Posterior cingulate gyrus (tissue), 11 donors: Measurements from ENCODE around the gene OPHN1.
A peak's percentile ranks its signal among the peaks of the same experiment; 100 is the strongest.
"Not testable (repeated sequence)": the region's sequence is repeated elsewhere in the genome, so short reads cannot be mapped to it uniquely, and the experiment has no call there.

Experiments used
- DNase-seq, 10 donors: peaks; one replicate each; pipeline versions ENCODE4 v3.0.0 to v3.0.0-alpha.2; 2020 to 2021; ENCODE audit warnings: mixed read lengths in 3 of 10
- intact Hi-C: fragments of 100-400 bp; cut with DNase I; formaldehyde crosslinking; loops from one replicate; pipeline ENCODE4 v1.15.1; 2023

Gene OPHN1

DNA sequence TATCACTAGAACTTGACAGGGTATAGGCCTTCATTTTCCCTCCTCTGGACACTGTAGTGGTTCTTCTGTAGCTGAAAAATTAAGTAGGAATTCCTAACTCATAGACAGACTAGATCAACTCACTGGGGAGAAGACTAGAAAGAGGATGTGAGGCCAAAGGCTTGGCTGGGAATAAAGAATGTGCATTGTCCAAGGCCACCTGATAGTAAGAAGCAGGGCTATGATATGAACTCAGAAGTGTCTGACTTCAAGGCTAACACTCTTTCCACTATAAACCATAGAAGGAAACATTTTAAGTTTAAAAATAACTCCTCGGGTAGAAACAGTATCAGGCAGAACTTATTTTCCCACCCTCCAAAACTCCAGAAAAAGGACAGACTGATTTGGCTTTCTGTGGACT lies 346.6 kb downstream of the OPHN1 start:
- no peak for DNase-seq
- intact Hi-C loops: no loop called here

DNA sequence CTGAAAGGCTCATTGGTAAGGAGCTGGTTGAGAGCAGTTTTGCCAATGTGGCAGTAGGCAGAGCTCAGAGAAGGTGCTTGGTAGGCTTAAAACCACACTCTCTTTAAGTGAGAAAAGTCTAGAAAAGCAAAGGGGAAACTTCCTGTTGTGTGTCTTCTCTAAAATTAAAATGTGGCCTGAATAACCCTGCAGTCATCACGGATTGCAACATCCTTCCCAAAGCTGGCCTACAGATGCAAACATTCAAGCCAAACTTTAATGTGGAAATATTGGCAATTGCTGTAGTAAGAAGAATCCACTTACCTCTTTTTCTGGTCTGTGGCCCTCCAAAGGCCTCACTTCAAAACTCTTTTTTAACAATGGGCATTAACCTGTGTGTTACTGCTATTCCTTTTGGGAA lies 348.5 kb downstream of the OPHN1 start:
- no peak for DNase-seq
- intact Hi-C loops: no loop called here

DNA sequence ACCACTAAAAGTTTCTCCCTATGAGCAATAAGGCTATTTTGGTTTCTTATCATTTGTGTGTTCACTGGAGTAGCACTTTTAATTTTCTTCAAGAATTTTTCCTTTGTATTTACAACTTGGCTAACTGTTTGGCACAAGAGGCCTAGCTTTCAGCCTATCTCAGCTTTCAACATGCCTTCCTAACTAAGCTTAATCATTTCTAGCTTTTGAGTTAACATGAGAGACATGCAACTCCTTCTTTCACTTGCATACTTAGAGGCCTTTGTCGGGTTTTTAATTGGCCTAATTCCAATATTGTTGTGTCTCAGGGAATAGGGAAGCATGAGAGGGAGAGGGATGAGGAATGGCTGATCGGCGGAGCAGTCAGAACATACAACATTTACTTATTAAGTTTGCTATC lies 349.8 kb downstream of the OPHN1 start:
- intact Hi-C loops: no loop called here
- DNase-seq: no peak

DNA sequence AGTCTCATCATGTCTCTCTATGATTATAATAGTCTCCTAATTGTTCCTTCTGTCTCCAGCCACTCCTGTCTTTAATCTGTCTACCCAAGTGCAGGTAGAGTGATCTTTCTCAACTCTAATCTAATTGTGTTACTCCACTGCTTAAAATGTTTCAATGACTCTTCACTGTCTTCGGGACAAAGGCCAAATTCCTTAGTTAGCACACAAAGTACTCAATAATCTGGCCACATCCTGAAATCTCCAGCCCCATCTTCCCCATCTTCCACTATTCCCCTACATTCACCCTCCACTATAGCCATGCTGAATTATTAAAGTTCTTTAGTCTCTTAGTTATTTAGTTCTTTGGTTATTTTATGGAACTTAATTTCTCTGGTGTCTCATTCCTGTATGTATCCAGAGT lies 353.3 kb downstream of the OPHN1 start:
- intact Hi-C loops: no loop called here
- no peak for DNase-seq

DNA sequence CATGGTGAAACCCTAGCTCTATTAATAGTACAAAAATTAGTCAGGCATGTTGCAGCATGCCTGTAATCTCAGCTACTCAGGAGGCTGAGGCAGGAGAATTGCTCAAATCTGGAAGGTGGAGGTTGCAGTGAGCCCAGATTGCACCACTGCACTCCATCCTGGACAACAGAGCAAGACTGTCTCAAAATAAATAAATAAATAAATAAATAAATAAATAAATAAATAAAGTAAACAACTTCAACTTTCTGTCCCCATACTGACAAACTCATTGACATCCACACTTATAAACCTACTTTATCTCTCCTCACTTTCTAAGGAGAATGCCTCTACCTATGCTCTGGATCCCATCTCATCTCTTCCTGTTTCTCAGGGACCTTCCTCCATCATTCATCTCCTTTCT lies 354.5 kb downstream of the OPHN1 start:
- intact Hi-C loops, DNase-seq: not testable (repeated sequence)

DNA sequence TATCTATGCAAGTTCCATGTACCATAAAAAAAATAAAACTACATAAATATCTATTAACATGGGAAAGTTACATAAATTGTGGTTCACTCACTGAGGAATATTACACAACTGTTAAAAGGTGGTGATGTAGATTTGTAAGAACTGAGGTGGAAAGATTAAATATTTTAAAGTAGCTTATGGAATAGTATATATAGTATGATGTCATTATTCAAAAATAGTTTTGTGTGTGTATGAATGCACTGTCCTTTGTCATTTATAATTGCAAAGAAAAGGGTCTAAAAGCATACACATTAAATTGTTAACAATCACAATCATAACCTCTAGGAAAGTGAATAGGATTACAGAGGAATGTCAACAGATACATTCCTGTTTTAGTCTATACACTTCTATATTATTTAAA lies 355.9 kb downstream of the OPHN1 start:
- intact Hi-C loops: no loop called here
- DNase-seq: no peak

DNA sequence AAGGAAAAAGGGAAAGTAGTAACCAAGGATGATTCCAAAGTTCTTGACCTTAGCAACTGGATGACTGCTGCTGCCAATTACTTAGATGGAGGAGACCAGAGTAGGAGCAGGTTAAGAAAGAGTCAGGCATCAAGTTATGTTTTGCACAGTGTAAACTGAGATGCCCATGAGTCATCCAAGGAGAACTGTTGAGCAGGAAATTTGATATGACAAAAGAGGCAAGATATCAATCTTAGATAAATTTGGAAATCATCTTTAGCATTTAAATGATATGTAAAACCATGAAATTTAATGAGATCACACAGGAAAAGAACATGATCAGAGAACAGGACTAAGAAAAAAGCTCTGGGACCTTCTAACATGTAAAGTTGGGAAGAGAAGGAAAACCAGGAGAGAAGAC lies 361.3 kb downstream of the OPHN1 start:
- no peak for DNase-seq
- intact Hi-C loops: no loop called here

DNA sequence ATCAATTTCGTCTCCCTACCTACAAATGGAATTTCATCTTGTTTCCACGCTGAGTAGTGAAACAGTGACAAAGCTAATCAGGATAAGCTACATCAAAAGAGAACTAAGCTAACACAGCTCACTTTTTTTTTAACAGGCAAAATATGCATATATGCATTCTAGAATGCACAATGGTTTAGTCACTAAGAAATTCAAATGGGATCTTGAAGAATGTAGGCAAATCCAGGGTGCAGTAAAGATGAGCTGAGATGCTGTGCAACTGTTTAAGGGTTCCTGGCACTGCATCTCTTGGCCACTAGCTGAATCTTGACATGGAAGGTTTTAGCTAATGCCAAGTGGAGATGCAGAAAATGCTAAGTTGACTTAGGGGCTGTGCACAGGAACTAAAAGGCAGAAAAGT lies 363.2 kb downstream of the OPHN1 start:
- DNase-seq, intact Hi-C loops: not testable (repeated sequence)

DNA sequence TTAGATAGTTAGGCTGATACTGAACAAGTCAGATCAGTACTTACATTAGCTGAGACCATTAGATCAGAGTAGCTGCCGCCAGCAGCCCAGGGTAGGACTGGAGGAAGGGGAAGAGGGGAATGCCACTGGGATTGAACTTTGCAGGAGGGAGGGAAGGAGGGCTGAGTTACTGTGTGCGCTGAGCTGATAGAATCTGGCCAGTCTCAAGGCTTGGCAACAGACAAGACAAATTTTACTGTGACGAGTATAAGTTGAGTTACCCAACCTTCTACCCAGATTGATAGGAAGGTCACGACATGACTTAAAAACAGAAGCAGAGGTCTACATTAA lies 372.1 kb downstream of the OPHN1 start:
- intact Hi-C loops: no loop called here
- DNase-seq: no peak

DNA sequence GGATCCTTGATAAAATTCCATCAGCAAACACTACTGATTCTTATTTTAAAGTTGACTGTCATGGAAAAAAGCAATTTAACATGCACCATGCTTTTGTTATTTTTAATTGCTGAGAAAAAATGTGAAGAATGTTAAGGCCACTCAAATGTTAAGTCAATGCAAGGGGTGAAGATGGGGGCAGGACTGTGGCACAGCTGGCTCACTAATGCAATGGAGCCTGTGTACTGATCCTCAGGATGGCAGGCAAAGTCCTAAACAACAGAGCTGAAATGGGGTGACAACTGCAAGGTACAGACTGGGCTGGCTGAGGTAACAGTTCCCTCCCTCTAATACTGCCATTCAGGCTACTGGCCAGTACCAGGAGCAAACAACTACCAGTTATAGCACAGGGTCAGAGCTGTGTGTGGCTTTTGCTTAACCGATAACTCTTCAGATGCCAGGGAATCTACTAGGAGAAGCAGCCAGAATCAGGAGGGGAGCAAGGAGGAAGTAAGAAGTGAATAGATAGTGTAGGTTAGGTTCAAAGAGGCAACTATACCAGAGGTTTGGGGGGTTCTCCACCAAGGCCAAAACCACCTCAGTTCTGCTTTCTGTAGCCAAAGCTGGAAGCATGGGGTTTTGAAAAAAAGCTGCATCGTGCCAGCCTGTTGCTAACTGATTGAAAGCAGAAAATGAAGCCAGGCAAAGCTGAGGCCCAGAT lies 372.6 kb downstream of the OPHN1 start:
- no peak for DNase-seq
- intact Hi-C loops: no loop called here

DNA sequence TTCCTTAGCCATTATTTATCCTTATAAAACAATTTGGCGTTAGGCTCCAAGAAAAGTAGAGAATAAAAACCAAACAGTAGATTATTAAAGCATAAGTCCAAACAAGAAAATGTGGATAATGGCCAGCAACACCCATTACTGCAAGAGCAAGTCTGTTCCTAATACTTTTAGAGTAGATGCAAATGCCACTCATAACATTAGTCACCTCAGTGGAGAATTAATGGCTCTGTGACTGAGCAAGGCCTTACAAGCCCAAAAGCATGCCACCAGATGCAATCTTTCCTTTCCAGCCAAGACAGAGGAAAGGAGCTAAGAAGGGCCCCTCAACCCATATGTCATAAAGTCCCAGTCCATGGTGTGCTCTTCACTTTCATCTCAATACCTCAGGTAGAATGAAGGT lies 373.8 kb downstream of the OPHN1 start:
- intact Hi-C loops: no loop called here
- no peak for DNase-seq

DNA sequence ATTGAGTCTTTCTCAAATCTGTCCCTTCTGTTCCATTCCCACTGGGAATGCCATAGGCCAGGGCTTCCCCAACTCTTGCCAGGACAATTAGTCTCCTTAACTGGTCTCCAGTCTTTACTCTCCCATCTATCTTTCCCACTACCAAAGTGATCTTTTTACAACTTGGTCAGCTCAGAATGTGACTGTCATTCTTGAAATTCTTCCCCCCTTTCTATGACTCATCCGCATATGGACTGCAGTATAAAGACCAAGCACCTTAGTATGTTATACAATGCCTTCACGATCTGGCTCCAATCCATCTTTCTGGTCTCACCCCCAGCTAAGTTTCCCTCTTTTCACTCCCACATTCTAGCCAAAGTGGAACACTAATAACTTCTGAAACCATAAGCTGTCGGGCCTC lies 383.8 kb downstream of the OPHN1 start:
- DNase-seq: no peak
- intact Hi-C loops: no loop called here

DNA sequence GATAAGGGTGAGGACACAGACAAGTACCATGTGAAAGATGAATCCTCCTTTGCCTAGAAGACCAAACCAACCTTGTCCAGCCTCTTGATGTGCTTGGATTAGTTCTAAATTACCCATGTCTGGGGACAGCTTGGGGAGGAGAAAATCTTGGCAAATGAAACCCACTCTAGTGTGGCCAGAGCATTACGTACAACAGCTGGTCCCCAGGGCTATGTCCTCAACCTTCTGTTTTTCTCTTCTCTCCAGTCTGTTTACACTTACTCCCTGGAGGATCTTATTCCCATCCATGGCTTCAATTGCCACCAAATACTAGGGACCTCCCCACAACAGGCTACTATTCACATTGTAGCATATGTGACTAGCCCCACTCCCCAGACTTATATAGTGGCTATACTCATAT lies 384.5 kb downstream of the OPHN1 start:
- intact Hi-C loops: no loop called here
- no peak for DNase-seq

DNA sequence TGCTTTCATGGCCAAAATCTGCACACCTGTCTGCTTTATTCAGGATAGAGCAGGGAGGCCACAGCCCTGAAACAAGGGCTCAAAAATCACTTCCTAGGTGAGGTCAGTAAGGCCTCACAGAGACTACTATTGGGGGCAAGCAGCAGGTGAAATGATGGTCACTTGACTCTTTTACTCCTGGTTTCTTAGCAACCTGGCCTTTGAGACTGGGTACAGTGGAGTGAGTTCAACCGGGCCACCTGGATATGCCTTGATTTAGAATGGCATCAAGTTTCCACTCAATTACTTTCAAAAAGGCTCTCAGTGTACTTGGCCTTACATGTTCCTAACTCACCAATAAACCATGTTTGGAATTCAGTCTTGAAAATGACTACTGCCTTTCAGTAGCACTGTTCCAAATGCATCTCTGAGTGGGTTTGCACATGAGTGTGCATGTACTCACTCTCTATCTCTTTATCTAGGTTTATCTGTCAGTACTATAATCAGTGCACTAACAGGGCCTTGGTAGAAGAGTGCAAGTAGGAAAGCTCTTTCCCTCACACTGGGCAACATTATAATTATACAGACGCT lies 388.2 kb downstream of the OPHN1 start:
- no peak for DNase-seq
- intact Hi-C loops: no loop called here

DNA sequence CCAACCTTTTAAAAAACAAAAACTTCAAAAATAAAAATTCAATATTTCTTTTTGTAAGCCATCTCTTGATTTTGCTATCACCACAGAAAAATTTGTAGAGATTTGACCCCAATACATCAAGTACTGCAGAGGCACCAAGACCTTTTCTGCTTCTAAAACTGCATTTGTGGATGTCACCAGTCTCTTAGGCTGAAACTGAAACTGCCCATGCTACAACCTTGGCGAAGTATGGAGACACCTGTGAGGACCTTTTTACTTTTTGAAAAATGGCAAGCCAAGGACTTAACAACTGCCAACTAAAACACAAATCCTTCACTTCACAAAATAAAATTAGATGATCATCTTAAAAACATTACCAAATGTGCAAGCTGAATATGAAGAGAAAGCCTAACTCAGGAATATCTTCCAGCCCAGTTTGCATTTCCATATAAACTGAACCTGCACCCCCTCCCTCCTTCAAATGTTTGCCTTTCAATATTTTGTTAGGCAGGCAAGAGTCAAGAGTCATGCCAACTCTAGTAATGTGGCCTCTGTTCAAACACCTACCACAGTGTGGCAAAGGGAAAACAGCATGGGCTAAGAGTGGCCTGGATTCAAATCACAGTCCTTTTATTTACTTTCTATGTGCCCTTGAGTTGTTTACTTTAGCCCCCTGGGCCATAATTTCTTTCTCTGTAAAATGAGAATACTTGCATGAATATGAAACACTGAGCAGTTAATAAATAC lies 389.4 kb downstream of the OPHN1 start:
- no peak for DNase-seq
- intact Hi-C loops: no loop called here

DNA sequence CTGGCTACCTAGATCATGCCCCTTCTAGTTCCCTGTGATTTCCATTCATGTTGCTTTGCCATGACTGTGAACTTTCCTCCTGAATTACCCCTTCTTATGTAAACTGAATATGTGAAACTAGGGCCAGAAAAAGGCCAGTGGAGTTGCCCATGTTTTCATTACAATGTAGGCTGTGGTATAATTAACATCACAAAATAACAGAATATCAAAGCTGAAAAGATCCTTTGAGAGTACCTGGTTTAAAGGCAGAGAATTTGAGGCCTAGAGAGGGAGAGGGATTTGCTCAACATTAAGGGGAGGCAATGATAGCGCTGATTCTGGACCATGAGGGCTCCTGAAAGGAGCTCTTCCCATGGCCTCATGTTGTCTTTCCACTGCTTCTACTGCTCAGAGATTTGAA lies 392.2 kb downstream of the OPHN1 start:
- DNase-seq: no peak

DNA sequence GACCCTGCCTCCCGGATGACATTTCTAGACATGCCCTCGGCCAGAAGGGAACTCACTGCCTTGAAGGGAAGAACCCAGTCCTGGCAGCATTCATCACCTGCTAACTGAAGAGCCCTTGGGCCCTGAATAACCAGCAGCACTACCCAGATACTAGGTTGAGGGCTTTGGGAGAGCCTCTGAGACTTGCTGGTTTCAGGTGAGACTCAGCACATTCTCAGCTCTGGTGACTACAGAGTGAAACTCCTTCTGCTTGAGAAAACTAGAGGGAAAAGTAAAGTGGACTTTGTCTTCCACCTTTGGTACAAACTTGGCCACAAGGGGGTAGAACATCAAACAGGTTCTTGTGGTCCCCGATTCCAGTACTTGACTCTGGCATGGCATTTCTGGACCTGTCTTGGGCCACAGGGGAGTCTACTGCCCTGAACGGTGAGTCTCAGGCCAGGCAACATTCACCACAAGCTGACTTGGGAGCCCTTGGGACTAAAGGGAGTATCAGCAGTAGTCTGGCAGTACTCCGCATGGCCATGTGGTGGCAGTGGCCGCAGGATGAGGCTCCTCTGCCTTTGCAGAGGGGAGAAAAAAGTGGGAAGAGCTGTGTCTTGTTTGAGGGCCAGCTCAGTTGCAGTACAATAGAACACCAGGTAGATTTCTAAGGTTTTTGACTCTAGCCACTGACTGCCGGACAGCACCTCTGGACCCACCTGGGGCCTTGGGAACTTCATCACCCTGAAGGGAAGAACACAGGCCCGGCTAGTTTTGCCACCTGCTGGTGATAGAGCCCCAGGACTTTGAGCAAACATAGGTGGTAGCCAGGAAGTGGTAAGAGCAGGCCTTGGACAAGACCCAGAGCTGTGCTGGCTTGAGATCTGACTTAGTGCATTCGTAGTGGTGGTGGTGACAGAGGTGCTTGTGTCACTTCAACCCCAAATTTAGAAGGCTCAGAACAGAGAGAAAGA lies 414.8 kb downstream of the OPHN1 start:
- intact Hi-C loops: no loop called here
- peak in 3 of 10 donors; percentile 1 to 16 (median 8) for DNase-seq

More for the DNA sequence above, 392.2 kb downstream of the OPHN1 start:
- intact Hi-C loops: no loop called here

DNA sequence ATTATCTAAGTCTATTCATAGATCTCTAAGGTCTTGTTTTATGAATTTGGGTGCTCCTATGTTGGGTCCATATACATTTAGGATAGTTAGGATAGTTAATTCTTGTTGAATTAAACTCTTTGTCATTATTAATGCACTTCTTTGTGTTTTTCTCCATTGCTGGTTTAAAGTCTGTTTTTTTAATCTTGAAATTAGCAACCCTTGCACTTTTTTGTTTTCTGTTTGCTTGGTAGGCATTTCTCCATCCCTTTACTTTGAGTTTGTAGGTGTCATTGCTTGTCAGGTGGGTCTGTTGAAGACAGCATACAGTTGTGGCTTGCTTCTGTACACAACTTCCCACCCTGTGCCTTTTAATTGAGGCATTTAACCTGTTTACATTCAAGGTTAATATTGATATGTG lies 434.8 kb downstream of the OPHN1 start:
- intact Hi-C loops: no loop called here
- no peak for DNase-seq
